ENCODE data around the gene MED13L. TPM values are rescaled to one million over a fixed set of nuclear protein-coding genes. Genes with fewer than 3 reads are reported as not detected.

The MED13L gene
- total RNA-seq, 4 donors from 2014 or later, result 126 to 194 (median 154) TPM

GRCh38 chr12:116106870-116107269 is 170.6 kb downstream of the MED13L start:
- no peaks in the 10 kb centered on the region for H3K36me3 ChIP-seq
- no peak overlapping the region for H3K4me3 ChIP-seq
- no peaks in the 10 kb centered on the region for H3K27me3 ChIP-seq
- in situ Hi-C loops (cut with MboI; ENCODE audit: low pct_ligation_motif_present in 1 of 4, low pct_unique_long_range_greater_than_20kb in 1 of 4, low sequenced_read_pairs in 3 of 4) (no loop called here), intact Hi-C loops (cut with DNase I; ENCODE audit: low total_unique reads) (no loop called here)
- no peaks in the 10 kb centered on the region for H3K9me3 ChIP-seq
- WGBS, 2 donors (ENCODE audit: low coverage in 1 of 2), result 87 to 88% methylated on average over 2 of the region's 2 CpGs
- TF ChIP-seq CTCF (IDR thresholded peaks at IDR 0.05), result no peak
- no peak for TF ChIP-seq POLR2A (IDR thresholded peaks at IDR 0.05)
- no peak for TF ChIP-seq POLR2AphosphoS5 (IDR thresholded peaks at IDR 0.05)
- TF ChIP-seq EP300 (IDR thresholded peaks at IDR 0.05; ENCODE audit: low read depth), result no peak
- H3K27ac ChIP-seq, result no peak overlapping the region
- H3K4me1 ChIP-seq, result peaks cover 0 to 14% (median 4%) of the 10 kb centered on the region in 4 donors
- DNase-seq, result no peak

- no peak overlapping the region for H3K4me3 ChIP-seq
- WGBS, 2 donors (ENCODE audit: low coverage in 1 of 2), result 78 to 86% methylated on average over 2 of the region's 2 CpGs
- no peaks in the 10 kb centered on the region for H3K9me3 ChIP-seq
- intact Hi-C loops (cut with DNase I; ENCODE audit: low total_unique reads), result no loop called here
- no peak overlapping the region for H3K27ac ChIP-seq
- TF ChIP-seq POLR2AphosphoS5 (IDR thresholded peaks at IDR 0.05) (no peak), EP300 (IDR thresholded peaks at IDR 0.05; ENCODE audit: low read depth) (no peak), CTCF (IDR thresholded peaks at IDR 0.05) (no peak), POLR2A (IDR thresholded peaks at IDR 0.05) (no peak)
- H3K27me3 ChIP-seq, result no peaks in the 10 kb centered on the region
- in situ Hi-C loops (cut with MboI; ENCODE audit: low pct_ligation_motif_present in 1 of 4, low pct_unique_long_range_greater_than_20kb in 1 of 4, low sequenced_read_pairs in 3 of 4), result no loop called here
- no peak for DNase-seq
- H3K4me1 ChIP-seq, result peaks cover 0 to 10% (median 4%) of the 10 kb centered on the region in 4 donors
- H3K36me3 ChIP-seq, result no peaks in the 10 kb centered on the region
Observed at GRCh38 chr12:116104167-116104767, 173.2 kb downstream of the MED13L start.

GRCh38 chr12:116101991-116102390 is 175.5 kb downstream of the MED13L start:
- no peak overlapping the region for H3K4me3 ChIP-seq
- no peak for DNase-seq
- WGBS, 2 donors (ENCODE audit: low coverage in 1 of 2), result 89 to 100% methylated on average over 2 of the region's 2 CpGs
- H3K9me3 ChIP-seq, result no peaks in the 10 kb centered on the region
- no peaks in the 10 kb centered on the region for H3K36me3 ChIP-seq
- intact Hi-C loops (cut with DNase I; ENCODE audit: low total_unique reads) (no loop called here), in situ Hi-C loops (cut with MboI; ENCODE audit: low pct_ligation_motif_present in 1 of 4, low pct_unique_long_range_greater_than_20kb in 1 of 4, low sequenced_read_pairs in 3 of 4) (no loop called here)
- H3K4me1 ChIP-seq, result peaks cover 0 to 10% (median 4%) of the 10 kb centered on the region in 4 donors
- H3K27ac ChIP-seq, result no peak overlapping the region
- H3K27me3 ChIP-seq, result no peaks in the 10 kb centered on the region
- no peak for TF ChIP-seq POLR2A (IDR thresholded peaks at IDR 0.05)
- no peak for TF ChIP-seq EP300 (IDR thresholded peaks at IDR 0.05; ENCODE audit: low read depth)
- no peak for TF ChIP-seq CTCF (IDR thresholded peaks at IDR 0.05)
- no peak for TF ChIP-seq POLR2AphosphoS5 (IDR thresholded peaks at IDR 0.05)

GRCh38 chr12:116099652-116100432 is 177.7 kb downstream of the MED13L start:
- Histone ChIP-seq H3K27me3 (no peaks in the 10 kb centered on the region), H3K27ac (no peak overlapping the region), H3K36me3 (peaks cover 0 to 4% (median 0%) of the 10 kb centered on the region in 4 donors), H3K4me1 (peaks cover 0 to 7% (median 4%) of the 10 kb centered on the region in 4 donors), H3K4me3 (no peak overlapping the region), H3K9me3 (no peaks in the 10 kb centered on the region)
- TF ChIP-seq POLR2A (IDR thresholded peaks at IDR 0.05) (no peak), POLR2AphosphoS5 (IDR thresholded peaks at IDR 0.05) (no peak), CTCF (IDR thresholded peaks at IDR 0.05) (no peak), EP300 (IDR thresholded peaks at IDR 0.05; ENCODE audit: low read depth) (no peak)
- in situ Hi-C loops (cut with MboI; ENCODE audit: low pct_ligation_motif_present in 1 of 4, low pct_unique_long_range_greater_than_20kb in 1 of 4, low sequenced_read_pairs in 3 of 4), result no loop called here
- 72 to 100% methylated on average over 2 to 6 of the region's 6 CpGs for WGBS, 2 donors (ENCODE audit: low coverage in 1 of 2)
- intact Hi-C loops (cut with DNase I; ENCODE audit: low total_unique reads), result no loop called here
- no peak for DNase-seq

All from transverse colon (tissue), 4 donors.